ENCODE results near the gene PSMG3. TPM values are rescaled to one million over a fixed set of nuclear protein-coding genes. Genes with fewer than 3 reads are reported as not detected.

PSMG3 gene
- total and polyA plus RNA-seq, 2 experiments from 2014 or later = 28.3 to 84.8 TPM

GRCh38 chr7:1546909-1547776, 22.7 kb downstream of the PSMG3 start:
- H3K27ac ChIP-seq (ENCODE audit: low read depth) = no peak overlapping the region
- H3K4me3 ChIP-seq = no peak overlapping the region
- no peaks in the 10 kb centered on the region for H3K36me3 ChIP-seq (ENCODE audit: insufficient read depth)
- no peak overlapping the region for H3K27ac Mint-ChIP-seq
- peaks cover 2% of the 10 kb centered on the region; the same call in 1 of the 3 replicates for H3K4me1 Mint-ChIP-seq
- peaks cover 1% of the 10 kb centered on the region for H3K27me3 Mint-ChIP-seq (ENCODE audit: insufficient read depth, low read depth, poor library complexity)
- H3K36me3 Mint-ChIP-seq (ENCODE audit: low read depth) = no peaks in the 10 kb centered on the region
- no peaks in the 10 kb centered on the region for H3K9me2 ChIP-seq (ENCODE audit: insufficient read depth)
- no peak for ATAC-seq
- no peaks in the 10 kb centered on the region for H3K27me3 ChIP-seq (ENCODE audit: insufficient read depth)
- no peak overlapping the region for H3K4me2 ChIP-seq
- no peak overlapping the region for H3K4me3 Mint-ChIP-seq
- H3K9me3 Mint-ChIP-seq = no peaks in the 10 kb centered on the region
- H2AFZ ChIP-seq = no peak overlapping the region
- DNase-seq (ENCODE audit: low spot score) = no peak
- no peak for TF ChIP-seq STAT1 (IDR thresholded peaks at IDR 0.05; ENCODE audit: unreplicated experiment)
- TF ChIP-seq, protein P1, sequence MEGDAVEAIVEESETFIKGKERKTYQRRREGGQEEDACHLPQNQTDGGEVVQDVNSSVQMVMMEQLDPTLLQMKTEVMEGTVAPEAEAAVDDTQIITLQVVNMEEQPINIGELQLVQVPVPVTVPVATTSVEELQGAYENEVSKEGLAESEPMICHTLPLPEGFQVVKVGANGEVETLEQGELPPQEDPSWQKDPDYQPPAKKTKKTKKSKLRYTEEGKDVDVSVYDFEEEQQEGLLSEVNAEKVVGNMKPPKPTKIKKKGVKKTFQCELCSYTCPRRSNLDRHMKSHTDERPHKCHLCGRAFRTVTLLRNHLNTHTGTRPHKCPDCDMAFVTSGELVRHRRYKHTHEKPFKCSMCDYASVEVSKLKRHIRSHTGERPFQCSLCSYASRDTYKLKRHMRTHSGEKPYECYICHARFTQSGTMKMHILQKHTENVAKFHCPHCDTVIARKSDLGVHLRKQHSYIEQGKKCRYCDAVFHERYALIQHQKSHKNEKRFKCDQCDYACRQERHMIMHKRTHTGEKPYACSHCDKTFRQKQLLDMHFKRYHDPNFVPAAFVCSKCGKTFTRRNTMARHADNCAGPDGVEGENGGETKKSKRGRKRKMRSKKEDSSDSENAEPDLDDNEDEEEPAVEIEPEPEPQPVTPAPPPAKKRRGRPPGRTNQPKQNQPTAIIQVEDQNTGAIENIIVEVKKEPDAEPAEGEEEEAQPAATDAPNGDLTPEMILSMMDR (conservative IDR thresholded peaks at IDR 0.05; ENCODE audit: low read depth in 2 of 2) = no peak
- no peak for TF ChIP-seq ZNF331 (CRISPR knock-in tag; IDR thresholded peaks at IDR 0.05; ENCODE audit: low read depth)
- no peak for TF ChIP-seq JUNB (IDR thresholded peaks at IDR 0.05; ENCODE audit: unreplicated experiment)
- no peak for TF ChIP-seq REST (IDR thresholded peaks at IDR 0.05; ENCODE audit: unreplicated experiment)
- no peak for TF ChIP-seq POLR2AphosphoS5 (IDR thresholded peaks at IDR 0.05; ENCODE audit: low read depth)
- no peak for TF ChIP-seq ZNF114 (CRISPR knock-in tag; IDR thresholded peaks at IDR 0.05)
- no peak for TF ChIP-seq NANOG (IDR thresholded peaks at IDR 0.05; ENCODE audit: borderline replicate concordance)
- no peak for TF ChIP-seq EZH2phosphoT487 (IDR thresholded peaks at IDR 0.05; ENCODE audit: unreplicated experiment)
- no peak for TF ChIP-seq EZH2 (IDR thresholded peaks at IDR 0.05; ENCODE audit: low read depth, unreplicated experiment)
- no peak for TF ChIP-seq CREB1 (CRISPR knock-in tag; IDR thresholded peaks at IDR 0.05; ENCODE audit: low read depth)
- TF ChIP-seq ETS1 (IDR thresholded peaks at IDR 0.05) = no peak
- TF ChIP-seq ZNF462 (CRISPR knock-in tag; IDR thresholded peaks at IDR 0.05) = no peak
- H3F3A ChIP-seq (replicated peaks; ENCODE audit: low read depth) = no peaks in the 10 kb centered on the region
- H3K79me2 ChIP-seq (replicated peaks; ENCODE audit: insufficient read depth) = no peaks in the 10 kb centered on the region
- H4K20me1 ChIP-seq (replicated peaks; ENCODE audit: insufficient read depth) = no peaks in the 10 kb centered on the region
- no peaks in the 10 kb centered on the region for H3K4me1 ChIP-seq (ENCODE audit: insufficient read depth)
